IMR-90 (cell line): Measurements from ENCODE around the gene VPS26B. TPM values are rescaled to one million over a fixed set of nuclear protein-coding genes. Genes with fewer than 3 reads are reported as not detected.

Experiments
- ATAC-seq: fragments of 200-7000 bp; cut with Tn5 transposase; 2 replicates; pipeline ENCODE4 v1.9.1; 2020; ENCODE audit warnings: low read depth, mild to moderate bottlenecking, moderate library complexity
- BruUV-seq: library from RNA; stranded (reverse); fragments of 400-500 nt; replicated peaks from 2 replicates; lab custom pipeline; 2021; lab: Mats Ljungman, UMichigan
- CTCF ChIA-PET: fragments of 300-600 bp; formaldehyde crosslinking; extraction: SDS; loops from one replicate; lab custom pipeline; 2021; ENCODE audit warnings: antibody characterized with exemption; lab: Yijun Ruan, JAX
- POLR2A ChIA-PET: fragments of 300-600 bp; sonication (Branson Sonifier 250); formaldehyde crosslinking; loops from one replicate; lab custom pipeline; 2022; ENCODE audit warnings: antibody characterized with exemption; ENCODE audit not compliant: unreplicated experiment; lab: Charles Lee
- DNase-seq: peaks from one replicate; pipeline ENCODE4 v3.0.0; 2013
- H2AFZ ChIP-seq: replicated peaks from 2 replicates; pipeline ENCODE3; 2013; ENCODE audit warnings: low read length, mild to moderate bottlenecking; ENCODE audit not compliant: poor library complexity
- H2AK5ac ChIP-seq: 2 replicates; pipeline ENCODE4 v1.6.1; 2013; ENCODE audit warnings: low read depth, low read length, inconsistent platforms
- H2AK9ac ChIP-seq: replicated peaks from 2 replicates; pipeline ENCODE3; 2013; ENCODE audit warnings: mild to moderate bottlenecking, low read depth, low read length, moderate library complexity; ENCODE audit not compliant: poor library complexity
- H2BK120ac ChIP-seq: 2 replicates; pipeline ENCODE4 v1.6.1; 2013; ENCODE audit warnings: low read depth, low read length, inconsistent platforms
- H2BK15ac ChIP-seq: 3 replicates; pipeline ENCODE4 v1.6.1; 2013; ENCODE audit warnings: low read depth, low read length, inconsistent platforms
- H2BK20ac ChIP-seq: 2 replicates; pipeline ENCODE4 v1.6.1; 2013; ENCODE audit warnings: low read depth, mild to moderate bottlenecking, inconsistent platforms, low read length, moderate library complexity
- H2BK5ac ChIP-seq: 2 replicates; pipeline ENCODE4 v1.6.1; 2013; ENCODE audit warnings: mild to moderate bottlenecking, low read depth, low read length, inconsistent platforms; ENCODE audit not compliant: poor library complexity, severe bottlenecking
- H3K14ac ChIP-seq: replicated peaks from 2 replicates; pipeline ENCODE4 v1.6.1; 2013; ENCODE audit warnings: low read depth, low read length, inconsistent platforms
- H3K18ac ChIP-seq: 2 replicates; pipeline ENCODE4 v1.6.1; 2013; ENCODE audit warnings: low read depth, low read length, control low read depth
- H3K23ac ChIP-seq: 2 replicates; pipeline ENCODE4 v1.6.1; 2013; ENCODE audit warnings: low read depth, low read length, inconsistent platforms
- H3K27ac ChIP-seq: 2 replicates; pipeline ENCODE4 v1.5.1; 2013; ENCODE audit warnings: mild to moderate bottlenecking, control low read depth, low read length; ENCODE audit not compliant: insufficient read depth
- H3K27me3 ChIP-seq: 2 replicates; pipeline ENCODE4 v1.6.1; 2013; ENCODE audit warnings: low read length; ENCODE audit not compliant: control insufficient read depth, insufficient read depth
- H3K36me3 ChIP-seq: 2 replicates; pipeline ENCODE4 v1.6.1; 2013; ENCODE audit warnings: low read length, mixed read lengths; ENCODE audit not compliant: control insufficient read depth, insufficient read depth
- H3K4ac ChIP-seq: 2 replicates; pipeline ENCODE4 v1.6.1; 2013; ENCODE audit warnings: low read depth, low read length, inconsistent platforms
- H3K4me1 ChIP-seq: 2 replicates; pipeline ENCODE4 v1.6.1; 2013; ENCODE audit warnings: low read length, mixed read lengths; ENCODE audit not compliant: control insufficient read depth, insufficient read depth
- H3K4me2 ChIP-seq: 2 replicates; pipeline ENCODE4 v1.6.1; 2013; ENCODE audit warnings: low read depth, mild to moderate bottlenecking, control low read depth, low read length, moderate library complexity
- H3K4me3 ChIP-seq: 2 replicates; pipeline ENCODE4 v1.5.1; 2013; ENCODE audit warnings: low read depth, mild to moderate bottlenecking, control low read depth, low read length, moderate library complexity; ENCODE audit not compliant: insufficient read depth
- H3K56ac ChIP-seq: 2 replicates; pipeline ENCODE4 v1.6.1; 2013; ENCODE audit warnings: low read length, inconsistent platforms; ENCODE audit not compliant: insufficient read depth; ENCODE audit errors: extremely low read depth
- H3K79me1 ChIP-seq, 2 experiments: 2 replicates each; pipeline ENCODE4 v1.6.1; 2013; ENCODE audit warnings: low read length in 2 of 2, inconsistent platforms in 1 of 2, low read depth in 1 of 2
- H3K9ac ChIP-seq: 2 replicates; pipeline ENCODE4 v1.6.1; 2013; ENCODE audit warnings: low read depth, low read length, control low read depth
- H3K9me1 ChIP-seq: 2 replicates; pipeline ENCODE4 v1.6.1; 2013; ENCODE audit warnings: low read length, inconsistent platforms; ENCODE audit not compliant: insufficient read depth
- H3K9me3 ChIP-seq: 2 replicates; pipeline ENCODE4 v1.6.1; 2013; ENCODE audit warnings: low read length; ENCODE audit not compliant: control insufficient read depth, insufficient read depth
- H4K20me1 ChIP-seq: 2 replicates; pipeline ENCODE4 v1.6.1; 2013; ENCODE audit warnings: low read length, inconsistent platforms; ENCODE audit not compliant: insufficient read depth
- H4K5ac ChIP-seq: 2 replicates; pipeline ENCODE4 v1.6.1; 2013; ENCODE audit warnings: mild to moderate bottlenecking, low read depth, low read length, control low read depth
- H4K8ac ChIP-seq, 2 experiments: 2 replicates each; pipeline ENCODE4 v1.6.1; 2013; ENCODE audit warnings: low read depth in 2 of 2, low read length in 2 of 2, control low read depth in 1 of 2, inconsistent platforms in 1 of 2
- H4K91ac ChIP-seq: 2 replicates; pipeline ENCODE4 v1.6.1; 2013; ENCODE audit warnings: low read depth, low read length, inconsistent platforms; ENCODE audit not compliant: insufficient read depth
- CEBPB ChIP-seq: IDR thresholded peaks from 2 replicates; pipeline ENCODE4 v1.6.1; 2012; ENCODE audit warnings: low read depth, low read length, improper control_type of control experiment
- MAFK ChIP-seq: IDR thresholded peaks from 2 replicates; pipeline ENCODE4 v1.6.1; 2012; ENCODE audit warnings: low read depth, low read length, improper control_type of control experiment
- SMC3 ChIP-seq: fragments of 150-350 bp; IDR thresholded peaks from 2 replicates; pipeline ENCODE4 v1.6.1; 2016; ENCODE audit warnings: low read depth, mild to moderate bottlenecking, antibody characterized with exemption, low read length, moderate library complexity
- WGBS, 2 experiments: methylation state at CpG; one replicate each; pipeline versions ENCODE4 v1.1.5 to v1.1.7; 2013; ENCODE audit warnings: missing lambda C conversion rate in 2 of 2; ENCODE audit not compliant: insufficient read length in 1 of 2; ENCODE audit errors: extremely low coverage in 2 of 2; 5-methylcytosine and 5-hydroxymethylcytosine counted together
- dilution Hi-C: fragments of 300-500 bp; cut with HindIII; formaldehyde crosslinking; loops from one replicate; pipeline ENCODE4 v1.14.3; 2018; ENCODE audit warnings: low sequenced_read_pairs; ENCODE audit not compliant: unreplicated experiment
- in situ Hi-C: fragments of 300-500 bp; cut with MboI; formaldehyde crosslinking; loops from 3 replicates; pipeline ENCODE4 v1.14.3; 2019; ENCODE audit warnings: low sequenced_read_pairs, inconsistent platforms, mixed read lengths
- intact Hi-C: fragments of 100-400 bp; cut with micrococcal nuclease; formaldehyde crosslinking; loops from 2 replicates; pipeline ENCODE4 v1.10.0; 2022
- polyA plus RNA-seq, 3 experiments: library from polyadenylated mRNA; depleted of rRNA; stranded (reverse); fragments of >200 nt; gene quantifications; 2 replicates each; pipeline ENCODE4 v1.2.3, GENCODE V29; 2012; ENCODE audit warnings: low replicate concordance in 1 of 3
- total RNA-seq: library from RNA; depleted of rRNA; stranded (reverse); fragments of >200 nt; gene quantifications from 2 replicates; pipeline ENCODE4 v1.2.3, GENCODE V29; 2012
- TF ChIP-seq, protein P1 (sequence below): fragments of 150-350 bp; IDR thresholded peaks from 2 replicates; pipeline ENCODE4 v1.6.1; 2016; ENCODE audit warnings: low read depth, mild to moderate bottlenecking, low read length, moderate library complexity, borderline replicate concordance

VPS26B gene
- total and polyA plus RNA-seq, 2 of the 4 experiments (the other 2 are of a cell fraction) = 41.6 to 51.1 TPM

DNA sequence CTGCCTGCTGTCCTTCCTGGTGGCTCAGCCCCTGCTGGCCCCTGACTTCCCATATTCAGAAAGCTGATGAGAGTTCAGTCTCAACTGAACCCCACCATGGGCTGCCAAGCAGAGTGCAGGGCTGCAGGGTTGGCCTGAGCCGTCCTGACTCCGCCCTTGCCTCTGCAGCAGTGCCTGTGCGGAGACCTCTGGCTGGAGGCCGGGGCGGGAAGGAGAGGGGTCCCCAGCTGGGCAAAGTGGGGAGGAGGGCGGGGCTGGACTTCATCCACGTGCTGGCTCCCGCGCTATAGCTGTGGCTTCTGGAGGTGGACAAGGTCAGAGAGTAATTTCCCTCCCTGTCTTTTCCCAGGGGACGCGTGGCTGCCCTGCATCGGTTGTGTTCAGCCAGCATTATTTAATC lies 65.3 kb downstream of the VPS26B start:
- no peak overlapping the region for H3K9ac ChIP-seq
- H2AK5ac ChIP-seq = no peak overlapping the region
- intact Hi-C loops (no loop called here), dilution Hi-C loops (no loop called here), in situ Hi-C loops (no loop called here)
- H3K4me1 ChIP-seq = no peaks in the 10 kb centered on the region
- BruUV-seq = no TSS peak
- no peak for ATAC-seq
- WGBS, 2 experiments = no CpG with 5 or more reads among the region's 12 CpGs
- H3K4me3 ChIP-seq = no peak overlapping the region
- H3K4ac ChIP-seq = no peak overlapping the region
- no peak overlapping the region for H4K8ac ChIP-seq
- no peak overlapping the region for H2BK120ac ChIP-seq
- no peak overlapping the region for H2BK15ac ChIP-seq
- no peaks in the 10 kb centered on the region; the same call in 1 of the 2 replicates for H3K9me3 ChIP-seq
- H3K4me2 ChIP-seq = no peak overlapping the region
- H2BK5ac ChIP-seq = no peak overlapping the region
- ChIA-PET POLR2A (no interaction called here), CTCF (no interaction called here)
- no peaks in the 10 kb centered on the region for H4K20me1 ChIP-seq
- TF ChIP-seq CEBPB (no peak), MAFK (no peak), SMC3 (no peak)
- TF ChIP-seq, protein P1, sequence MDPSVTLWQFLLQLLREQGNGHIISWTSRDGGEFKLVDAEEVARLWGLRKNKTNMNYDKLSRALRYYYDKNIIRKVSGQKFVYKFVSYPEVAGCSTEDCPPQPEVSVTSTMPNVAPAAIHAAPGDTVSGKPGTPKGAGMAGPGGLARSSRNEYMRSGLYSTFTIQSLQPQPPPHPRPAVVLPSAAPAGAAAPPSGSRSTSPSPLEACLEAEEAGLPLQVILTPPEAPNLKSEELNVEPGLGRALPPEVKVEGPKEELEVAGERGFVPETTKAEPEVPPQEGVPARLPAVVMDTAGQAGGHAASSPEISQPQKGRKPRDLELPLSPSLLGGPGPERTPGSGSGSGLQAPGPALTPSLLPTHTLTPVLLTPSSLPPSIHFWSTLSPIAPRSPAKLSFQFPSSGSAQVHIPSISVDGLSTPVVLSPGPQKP = no peak
- no peak overlapping the region for H3K27ac ChIP-seq
- H3K79me1 ChIP-seq = no peaks in the 10 kb centered on the region
- no peak overlapping the region for H4K5ac ChIP-seq
- no peak overlapping the region for H3K56ac ChIP-seq
- DNase-seq = no peak
- H2AK9ac ChIP-seq = no peak overlapping the region
- H3K27me3 ChIP-seq = no peaks in the 10 kb centered on the region
- no peak overlapping the region for H3K18ac ChIP-seq
- no peak overlapping the region for H4K91ac ChIP-seq
- no peak overlapping the region for H3K23ac ChIP-seq
- no peaks in the 10 kb centered on the region for H3K9me1 ChIP-seq
- no peaks in the 10 kb centered on the region for H3K36me3 ChIP-seq
- no peak overlapping the region for H2AFZ ChIP-seq
- H2BK20ac ChIP-seq = no peak overlapping the region
- H3K14ac ChIP-seq = no peak overlapping the region
